ENCODE data around the gene RARA. TPM values are rescaled to one million over a fixed set of nuclear protein-coding genes. Genes with fewer than 3 reads are reported as not detected.

RARA gene
- total and polyA plus RNA-seq, 2 experiments from 2014 or later = 7.4 to 15.9 TPM

DNA sequence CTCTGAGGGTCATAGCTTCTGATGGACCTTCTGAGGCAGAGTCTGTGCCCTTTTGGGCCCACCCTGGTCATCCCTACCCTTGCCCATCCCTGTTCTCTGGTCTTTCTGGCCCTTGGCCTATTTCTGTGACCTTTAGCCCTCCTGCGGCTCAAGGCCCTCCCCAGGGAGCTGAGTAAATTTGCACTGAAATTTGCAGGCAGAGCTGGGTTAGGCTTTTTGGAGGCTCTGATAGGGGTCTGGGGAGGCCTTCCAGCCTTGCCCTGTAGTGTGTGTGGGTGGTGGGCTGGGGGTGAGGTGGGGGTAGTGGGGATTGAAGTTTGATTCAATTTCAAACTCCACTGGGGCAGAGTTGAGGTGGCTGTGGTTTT is 17.8 kb downstream of the RARA start:
- H3K27me3 Mint-ChIP-seq (ENCODE audit: insufficient read depth, low read depth, poor library complexity) = peaks cover 12% of the 10 kb centered on the region
- ATAC-seq = no peak
- Histone ChIP-seq H3F3A (replicated peaks; ENCODE audit: low read depth) (no peaks in the 10 kb centered on the region), H3K4me2 (no peak overlapping the region), H3K27me3 (ENCODE audit: insufficient read depth) (no peaks in the 10 kb centered on the region), H3K36me3 (ENCODE audit: insufficient read depth) (no peaks in the 10 kb centered on the region), H2AFZ (no peak overlapping the region), H4K20me1 (replicated peaks; ENCODE audit: insufficient read depth) (peaks cover 25% of the 10 kb centered on the region; the same call in 1 of the 2 replicates), H3K4me1 (ENCODE audit: insufficient read depth) (peaks cover 6% of the 10 kb centered on the region; the same call in 1 of the 2 replicates), H3K4me3 (no peak overlapping the region), H3K9me2 (ENCODE audit: insufficient read depth) (no peaks in the 10 kb centered on the region), H3K27ac (ENCODE audit: low read depth) (no peak overlapping the region), H3K79me2 (replicated peaks; ENCODE audit: insufficient read depth) (peaks cover 21% of the 10 kb centered on the region)
- H3K4me1 Mint-ChIP-seq = peaks cover 61% of the 10 kb centered on the region
- no peak overlapping the region for H3K4me3 Mint-ChIP-seq
- TF ChIP-seq CREB1 (CRISPR knock-in tag; IDR thresholded peaks at IDR 0.05; ENCODE audit: low read depth) = no peak
- no peak for TF ChIP-seq EZH2 (IDR thresholded peaks at IDR 0.05; ENCODE audit: low read depth, unreplicated experiment)
- no peaks in the 10 kb centered on the region for H3K9me3 Mint-ChIP-seq
- no peak for DNase-seq (ENCODE audit: low spot score)
- H3K36me3 Mint-ChIP-seq (ENCODE audit: low read depth) = peaks cover 5% of the 10 kb centered on the region; the same call in 2 of the 3 replicates
- no peak overlapping the region for H3K27ac Mint-ChIP-seq

- no peak overlapping the region for H3K4me3 Mint-ChIP-seq
- H2AFZ ChIP-seq = no peak overlapping the region
- no peak overlapping the region for H3K27ac ChIP-seq (ENCODE audit: low read depth)
- no peak for DNase-seq (ENCODE audit: low spot score)
- H3K36me3 ChIP-seq (ENCODE audit: insufficient read depth) = no peaks in the 10 kb centered on the region
- peaks cover 5% of the 10 kb centered on the region; the same call in 2 of the 3 replicates for H3K36me3 Mint-ChIP-seq (ENCODE audit: low read depth)
- H3K9me2 ChIP-seq (ENCODE audit: insufficient read depth) = no peaks in the 10 kb centered on the region
- ATAC-seq = no peak
- H3K27ac Mint-ChIP-seq = no peak overlapping the region
- H3F3A ChIP-seq (replicated peaks; ENCODE audit: low read depth) = no peaks in the 10 kb centered on the region
- H3K9me3 Mint-ChIP-seq = no peaks in the 10 kb centered on the region; the same call in 2 of the 3 replicates
- TF ChIP-seq ZNF114 (CRISPR knock-in tag; IDR thresholded peaks at IDR 0.05) = no peak
- no peak for TF ChIP-seq POLR2AphosphoS5 (IDR thresholded peaks at IDR 0.05; ENCODE audit: low read depth)
- H4K20me1 ChIP-seq (replicated peaks; ENCODE audit: insufficient read depth) = peaks cover 21% of the 10 kb centered on the region; the same call in 1 of the 2 replicates
- H3K4me3 ChIP-seq = no peak overlapping the region
- H3K4me2 ChIP-seq = no peak overlapping the region
- peaks cover 21% of the 10 kb centered on the region for H3K79me2 ChIP-seq (replicated peaks; ENCODE audit: insufficient read depth)
- no peaks in the 10 kb centered on the region for H3K27me3 ChIP-seq (ENCODE audit: insufficient read depth)
- peaks cover 6% of the 10 kb centered on the region; the same call in 1 of the 2 replicates for H3K4me1 ChIP-seq (ENCODE audit: insufficient read depth)
- peaks cover 11% of the 10 kb centered on the region for H3K27me3 Mint-ChIP-seq (ENCODE audit: insufficient read depth, low read depth, poor library complexity)
- peaks cover 57% of the 10 kb centered on the region for H3K4me1 Mint-ChIP-seq
Observed at GRCh38 chr17:40327244-40327729, 18.3 kb downstream of the RARA start.

DNA sequence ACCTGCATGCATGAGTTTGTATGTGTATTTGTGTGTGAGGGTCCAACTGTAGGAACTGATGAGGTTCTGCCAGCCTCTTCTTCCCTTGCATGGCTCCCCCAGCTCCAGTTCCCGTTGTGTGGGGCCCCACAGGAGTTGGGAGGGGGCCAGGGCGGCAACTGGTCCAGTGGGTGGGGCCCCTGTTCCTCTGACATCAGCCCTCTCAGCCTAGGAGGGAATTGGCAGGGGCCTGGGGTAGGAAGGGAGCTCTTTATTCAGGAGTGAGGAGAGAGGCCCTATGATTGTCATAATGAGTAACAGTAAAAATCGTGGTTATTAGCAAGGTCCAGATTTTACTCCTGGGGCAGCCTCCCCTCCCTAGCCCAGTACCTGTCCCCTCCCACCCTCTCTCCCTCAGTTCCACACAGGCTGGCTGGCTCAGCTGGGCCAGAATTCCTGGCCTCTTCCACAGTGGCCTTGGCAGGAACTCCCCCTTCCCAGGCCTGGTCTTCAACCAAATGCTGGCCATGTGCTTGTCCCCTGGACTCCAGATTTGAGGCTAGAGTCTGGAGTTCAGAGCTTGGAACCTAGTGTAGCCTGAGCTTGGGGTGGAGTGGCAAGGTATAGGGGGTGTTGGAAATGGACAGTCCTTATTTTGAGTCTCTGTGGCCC is 18.9 kb downstream of the RARA start:
- Mint-ChIP-seq H3K27me3 (ENCODE audit: insufficient read depth, low read depth, poor library complexity) (peaks cover 11% of the 10 kb centered on the region), H3K36me3 (ENCODE audit: low read depth) (peaks cover 8% of the 10 kb centered on the region), H3K4me1 (peaks cover 51% of the 10 kb centered on the region), H3K9me3 (no peaks in the 10 kb centered on the region; the same call in 2 of the 3 replicates), H3K4me3 (no peak overlapping the region), H3K27ac (no peak overlapping the region)
- Histone ChIP-seq H3K4me3 (no peak overlapping the region), H3K4me1 (ENCODE audit: insufficient read depth) (peaks cover 5% of the 10 kb centered on the region; the same call in 1 of the 2 replicates), H2AFZ (no peak overlapping the region), H3K27ac (ENCODE audit: low read depth) (no peak overlapping the region), H3K36me3 (ENCODE audit: insufficient read depth) (no peaks in the 10 kb centered on the region), H3K27me3 (ENCODE audit: insufficient read depth) (no peaks in the 10 kb centered on the region), H3F3A (replicated peaks; ENCODE audit: low read depth) (no peaks in the 10 kb centered on the region), H4K20me1 (replicated peaks; ENCODE audit: insufficient read depth) (peaks cover 21% of the 10 kb centered on the region; the same call in 1 of the 2 replicates), H3K4me2 (no peak overlapping the region), H3K79me2 (replicated peaks; ENCODE audit: insufficient read depth) (peaks cover 16% of the 10 kb centered on the region), H3K9me2 (ENCODE audit: insufficient read depth) (no peaks in the 10 kb centered on the region)
- ATAC-seq (no peak), DNase-seq (ENCODE audit: low spot score) (no peak)
- TF ChIP-seq NANOG (IDR thresholded peaks at IDR 0.05; ENCODE audit: borderline replicate concordance) (no peak), EZH2phosphoT487 (IDR thresholded peaks at IDR 0.05; ENCODE audit: unreplicated experiment) (no peak), CREB1 (CRISPR knock-in tag; IDR thresholded peaks at IDR 0.05; ENCODE audit: low read depth) (no peak), STAT1 (IDR thresholded peaks at IDR 0.05; ENCODE audit: unreplicated experiment) (no peak), ETS1 (IDR thresholded peaks at IDR 0.05) (no peak)
- TF ChIP-seq, protein P1, sequence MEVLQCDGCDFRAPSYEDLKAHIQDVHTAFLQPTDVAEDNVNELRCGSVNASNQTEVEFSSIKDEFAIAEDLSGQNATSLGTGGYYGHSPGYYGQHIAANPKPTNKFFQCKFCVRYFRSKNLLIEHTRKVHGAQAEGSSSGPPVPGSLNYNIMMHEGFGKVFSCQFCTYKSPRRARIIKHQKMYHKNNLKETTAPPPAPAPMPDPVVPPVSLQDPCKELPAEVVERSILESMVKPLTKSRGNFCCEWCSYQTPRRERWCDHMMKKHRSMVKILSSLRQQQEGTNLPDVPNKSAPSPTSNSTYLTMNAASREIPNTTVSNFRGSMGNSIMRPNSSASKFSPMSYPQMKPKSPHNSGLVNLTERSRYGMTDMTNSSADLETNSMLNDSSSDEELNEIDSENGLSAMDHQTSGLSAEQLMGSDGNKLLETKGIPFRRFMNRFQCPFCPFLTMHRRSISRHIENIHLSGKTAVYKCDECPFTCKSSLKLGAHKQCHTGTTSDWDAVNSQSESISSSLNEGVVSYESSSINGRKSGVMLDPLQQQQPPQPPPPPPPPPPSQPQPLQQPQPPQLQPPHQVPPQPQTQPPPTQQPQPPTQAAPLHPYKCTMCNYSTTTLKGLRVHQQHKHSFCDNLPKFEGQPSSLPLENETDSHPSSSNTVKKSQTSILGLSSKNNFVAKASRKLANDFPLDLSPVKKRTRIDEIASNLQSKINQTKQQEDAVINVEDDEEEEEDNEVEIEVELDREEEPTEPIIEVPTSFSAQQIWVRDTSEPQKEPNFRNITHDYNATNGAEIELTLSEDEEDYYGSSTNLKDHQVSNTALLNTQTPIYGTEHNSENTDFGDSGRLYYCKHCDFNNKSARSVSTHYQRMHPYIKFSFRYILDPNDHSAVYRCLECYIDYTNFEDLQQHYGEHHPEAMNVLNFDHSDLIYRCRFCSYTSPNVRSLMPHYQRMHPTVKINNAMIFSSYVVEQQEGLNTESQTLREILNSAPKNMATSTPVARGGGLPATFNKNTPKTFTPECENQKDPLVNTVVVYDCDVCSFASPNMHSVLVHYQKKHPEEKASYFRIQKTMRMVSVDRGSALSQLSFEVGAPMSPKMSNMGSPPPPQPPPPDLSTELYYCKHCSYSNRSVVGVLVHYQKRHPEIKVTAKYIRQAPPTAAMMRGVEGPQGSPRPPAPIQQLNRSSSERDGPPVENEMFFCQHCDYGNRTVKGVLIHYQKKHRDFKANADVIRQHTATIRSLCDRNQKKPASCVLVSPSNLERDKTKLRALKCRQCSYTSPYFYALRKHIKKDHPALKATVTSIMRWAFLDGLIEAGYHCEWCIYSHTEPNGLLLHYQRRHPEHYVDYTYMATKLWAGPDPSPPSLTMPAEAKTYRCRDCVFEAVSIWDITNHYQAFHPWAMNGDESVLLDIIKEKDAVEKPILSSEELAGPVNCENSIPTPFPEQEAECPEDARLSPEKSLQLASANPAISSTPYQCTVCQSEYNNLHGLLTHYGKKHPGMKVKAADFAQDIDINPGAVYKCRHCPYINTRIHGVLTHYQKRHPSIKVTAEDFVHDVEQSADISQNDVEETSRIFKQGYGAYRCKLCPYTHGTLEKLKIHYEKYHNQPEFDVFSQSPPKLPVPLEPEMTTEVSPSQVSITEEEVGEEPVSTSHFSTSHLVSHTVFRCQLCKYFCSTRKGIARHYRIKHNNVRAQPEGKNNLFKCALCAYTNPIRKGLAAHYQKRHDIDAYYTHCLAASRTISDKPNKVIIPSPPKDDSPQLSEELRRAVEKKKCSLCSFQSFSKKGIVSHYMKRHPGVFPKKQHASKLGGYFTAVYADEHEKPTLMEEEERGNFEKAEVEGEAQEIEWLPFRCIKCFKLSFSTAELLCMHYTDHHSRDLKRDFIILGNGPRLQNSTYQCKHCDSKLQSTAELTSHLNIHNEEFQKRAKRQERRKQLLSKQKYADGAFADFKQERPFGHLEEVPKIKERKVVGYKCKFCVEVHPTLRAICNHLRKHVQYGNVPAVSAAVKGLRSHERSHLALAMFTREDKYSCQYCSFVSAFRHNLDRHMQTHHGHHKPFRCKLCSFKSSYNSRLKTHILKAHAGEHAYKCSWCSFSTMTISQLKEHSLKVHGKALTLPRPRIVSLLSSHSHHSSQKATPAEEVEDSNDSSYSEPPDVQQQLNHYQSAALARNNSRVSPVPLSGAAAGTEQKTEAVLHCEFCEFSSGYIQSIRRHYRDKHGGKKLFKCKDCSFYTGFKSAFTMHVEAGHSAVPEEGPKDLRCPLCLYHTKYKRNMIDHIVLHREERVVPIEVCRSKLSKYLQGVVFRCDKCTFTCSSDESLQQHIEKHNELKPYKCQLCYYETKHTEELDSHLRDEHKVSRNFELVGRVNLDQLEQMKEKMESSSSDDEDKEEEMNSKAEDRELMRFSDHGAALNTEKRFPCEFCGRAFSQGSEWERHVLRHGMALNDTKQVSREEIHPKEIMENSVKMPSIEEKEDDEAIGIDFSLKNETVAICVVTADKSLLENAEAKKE (CRISPR knock-in tag; IDR thresholded peaks at IDR 0.05) = no peak
